Measurements from ENCODE around the gene BICD1.

DNA sequence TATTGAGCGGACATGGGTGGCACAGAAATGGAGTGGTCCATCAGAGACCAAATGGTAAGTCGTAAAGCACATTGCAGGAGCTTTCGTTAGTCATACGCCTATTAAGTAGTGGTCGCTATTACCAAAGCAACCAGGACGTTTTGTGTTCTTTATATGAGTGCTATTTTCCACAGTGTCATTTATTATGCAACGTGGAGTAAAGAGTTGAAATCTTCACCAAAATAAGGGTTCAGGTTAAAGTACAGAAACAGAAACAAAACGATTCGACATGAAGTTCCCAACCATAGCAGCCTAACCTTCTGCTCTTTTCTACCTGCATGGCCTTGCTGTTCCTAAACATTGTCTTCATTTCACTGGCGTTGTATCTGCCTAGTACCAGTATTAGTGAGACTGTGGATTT, 272.6 kb downstream of the BICD1 start:
- TF ChIP-seq, protein P1, sequence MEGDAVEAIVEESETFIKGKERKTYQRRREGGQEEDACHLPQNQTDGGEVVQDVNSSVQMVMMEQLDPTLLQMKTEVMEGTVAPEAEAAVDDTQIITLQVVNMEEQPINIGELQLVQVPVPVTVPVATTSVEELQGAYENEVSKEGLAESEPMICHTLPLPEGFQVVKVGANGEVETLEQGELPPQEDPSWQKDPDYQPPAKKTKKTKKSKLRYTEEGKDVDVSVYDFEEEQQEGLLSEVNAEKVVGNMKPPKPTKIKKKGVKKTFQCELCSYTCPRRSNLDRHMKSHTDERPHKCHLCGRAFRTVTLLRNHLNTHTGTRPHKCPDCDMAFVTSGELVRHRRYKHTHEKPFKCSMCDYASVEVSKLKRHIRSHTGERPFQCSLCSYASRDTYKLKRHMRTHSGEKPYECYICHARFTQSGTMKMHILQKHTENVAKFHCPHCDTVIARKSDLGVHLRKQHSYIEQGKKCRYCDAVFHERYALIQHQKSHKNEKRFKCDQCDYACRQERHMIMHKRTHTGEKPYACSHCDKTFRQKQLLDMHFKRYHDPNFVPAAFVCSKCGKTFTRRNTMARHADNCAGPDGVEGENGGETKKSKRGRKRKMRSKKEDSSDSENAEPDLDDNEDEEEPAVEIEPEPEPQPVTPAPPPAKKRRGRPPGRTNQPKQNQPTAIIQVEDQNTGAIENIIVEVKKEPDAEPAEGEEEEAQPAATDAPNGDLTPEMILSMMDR (conservative IDR thresholded peaks at IDR 0.05 in 1 of 2, IDR thresholded peaks at IDR 0.05 in 1 of 2; ENCODE audit: low read depth in 1 of 2, low read length in 2 of 2) = no peak
- no peak for TF ChIP-seq EZH2 (IDR thresholded peaks at IDR 0.05; ENCODE audit: low read length, missing control alignments)
